Neural cell (in vitro differentiated cells): ENCODE measurements around the gene MTRF1. TPM values are rescaled to one million over a fixed set of nuclear protein-coding genes. Genes with fewer than 3 reads are reported as not detected.

ENCODE experiments used
- H2AFZ ChIP-seq: fragments of 200-600, 300-800 bp; sonication (generic), shearing (Covaris generic); 2 replicates; pipeline ENCODE4 v1.6.0; 2014; ENCODE audit warnings: low read depth, mild to moderate bottlenecking, antibody characterized with exemption, low read length, moderate library complexity
- H3F3A ChIP-seq: fragments of 200-600 bp; shearing (Covaris generic); 2 replicates; pipeline ENCODE4 v1.6.1; 2016; ENCODE audit warnings: mild to moderate bottlenecking, moderate library complexity, mixed read lengths, antibody characterized with exemption, low read length; ENCODE audit not compliant: insufficient read depth, poor library complexity, severe bottlenecking
- H3K27ac ChIP-seq: fragments of 200-600, 300-800 bp; sonication (generic), shearing (Covaris generic); 2 replicates; pipeline ENCODE4 v1.5.1; 2014; ENCODE audit warnings: mild to moderate bottlenecking, low read length, moderate library complexity
- H3K27me3 ChIP-seq: fragments of 300-800, 200-600 bp; sonication (generic), shearing (Covaris generic); 2 replicates; pipeline ENCODE4 v1.6.0; 2014; ENCODE audit warnings: mild to moderate bottlenecking, low read depth, low read length, moderate library complexity; ENCODE audit not compliant: insufficient read depth
- H3K36me3 ChIP-seq: fragments of 300-800, 200-600 bp; sonication (generic), shearing (Covaris generic); 2 replicates; pipeline ENCODE4 v1.5.1; 2014; ENCODE audit warnings: mild to moderate bottlenecking, antibody characterized with exemption, low read length, moderate library complexity; ENCODE audit not compliant: insufficient read depth
- H3K4me2 ChIP-seq: fragments of 300-800, 200-600 bp; sonication (generic), shearing (Covaris generic); 2 replicates; pipeline ENCODE4 v1.6.0; 2014; ENCODE audit warnings: mild to moderate bottlenecking, low read length
- H3K4me3 ChIP-seq: fragments of 300-800, 200-600 bp; sonication (generic), shearing (Covaris generic); 2 replicates; pipeline ENCODE4 v1.5.1; 2014; ENCODE audit warnings: mild to moderate bottlenecking, low read length, moderate library complexity
- H3K79me2 ChIP-seq: fragments of 200-600 bp; shearing (Covaris generic); replicated peaks from 2 replicates; pipeline ENCODE4 v1.6.0; 2014; ENCODE audit warnings: mild to moderate bottlenecking, low read length, moderate library complexity; ENCODE audit not compliant: insufficient read depth
- H3K9ac ChIP-seq: fragments of 300-800, 200-600 bp; sonication (generic), shearing (Covaris generic); 2 replicates; pipeline ENCODE4 v1.6.1; 2016; ENCODE audit warnings: mild to moderate bottlenecking, low read length, mixed read lengths
- H3K9me2 ChIP-seq: fragments of 200-600 bp; shearing (Covaris generic); 2 replicates; pipeline ENCODE4 v1.6.1; 2016; ENCODE audit warnings: mild to moderate bottlenecking, low read length, mixed read lengths; ENCODE audit not compliant: insufficient read depth
- H3K9me3 ChIP-seq: fragments of 200-600, 300-800 bp; sonication (generic), shearing (Covaris generic); 2 replicates; pipeline ENCODE4 v1.6.1; 2016; ENCODE audit warnings: mild to moderate bottlenecking, mixed run types, low read length, moderate library complexity, mixed read lengths
- H4K20me1 ChIP-seq: fragments of 200-600 bp; shearing (Covaris generic); 2 replicates; pipeline ENCODE4 v1.6.1; 2016; ENCODE audit warnings: mild to moderate bottlenecking, mixed run types; ENCODE audit not compliant: insufficient read depth
- EP300 ChIP-seq: fragments of 450-650 bp; conservative IDR thresholded peaks from 2 replicates; pipeline ENCODE4 v1.6.1; 2014; ENCODE audit warnings: antibody characterized with exemption, mild to moderate bottlenecking, moderate library complexity; ENCODE audit not compliant: poor library complexity, severe bottlenecking
- EZH2 ChIP-seq: fragments of 200-600, 300-800 bp; shearing (Covaris generic), sonication (generic); IDR thresholded peaks from 2 replicates; pipeline ENCODE4 v1.6.1; 2014; ENCODE audit warnings: antibody characterized with exemption, low read length, borderline replicate concordance, mild to moderate bottlenecking; ENCODE audit not compliant: insufficient read depth, poor library complexity, severe bottlenecking
- MXI1 ChIP-seq: fragments of 450-650 bp; conservative IDR thresholded peaks from 2 replicates; pipeline ENCODE4 v1.6.1; 2014; ENCODE audit warnings: antibody characterized with exemption, mild to moderate bottlenecking; ENCODE audit not compliant: poor library complexity, severe bottlenecking
- POLR2AphosphoS5 ChIP-seq: IDR thresholded peaks from 2 replicates; pipeline ENCODE4 v1.6.1; 2012
- RAD21 ChIP-seq: fragments of 450-650 bp; conservative IDR thresholded peaks from 2 replicates; pipeline ENCODE4 v1.6.1; 2014; ENCODE audit warnings: antibody characterized with exemption, mild to moderate bottlenecking, moderate library complexity
- SMC3 ChIP-seq: fragments of 450-650 bp; conservative IDR thresholded peaks from 2 replicates; pipeline ENCODE4 v1.6.1; 2014; ENCODE audit warnings: antibody characterized with exemption, mild to moderate bottlenecking, moderate library complexity; ENCODE audit not compliant: poor library complexity
- TAF1 ChIP-seq: IDR thresholded peaks from 2 replicates; pipeline ENCODE4 v1.6.1; 2012; ENCODE audit warnings: low read depth
- polyA plus RNA-seq: library from polyadenylated mRNA; depleted of rRNA; stranded (reverse); fragments of >200 nt; gene quantifications from 2 replicates; pipeline ENCODE4 v1.2.3, GENCODE V29; 2014
- TF ChIP-seq, protein P1 (sequence below): IDR thresholded peaks from 2 replicates; pipeline ENCODE4 v1.6.1; 2012; ENCODE audit warnings: borderline replicate concordance
- TF ChIP-seq, protein P2 (sequence below): fragments of 450-650 bp; IDR thresholded peaks from 2 replicates; pipeline ENCODE4 v1.5.1; 2014; ENCODE audit warnings: antibody characterized with exemption, mild to moderate bottlenecking, moderate library complexity; ENCODE audit not compliant: poor library complexity, severe bottlenecking

The MTRF1 gene
- polyA plus RNA-seq, 1 donor from 2014 or later, result 15.7 TPM

DNA sequence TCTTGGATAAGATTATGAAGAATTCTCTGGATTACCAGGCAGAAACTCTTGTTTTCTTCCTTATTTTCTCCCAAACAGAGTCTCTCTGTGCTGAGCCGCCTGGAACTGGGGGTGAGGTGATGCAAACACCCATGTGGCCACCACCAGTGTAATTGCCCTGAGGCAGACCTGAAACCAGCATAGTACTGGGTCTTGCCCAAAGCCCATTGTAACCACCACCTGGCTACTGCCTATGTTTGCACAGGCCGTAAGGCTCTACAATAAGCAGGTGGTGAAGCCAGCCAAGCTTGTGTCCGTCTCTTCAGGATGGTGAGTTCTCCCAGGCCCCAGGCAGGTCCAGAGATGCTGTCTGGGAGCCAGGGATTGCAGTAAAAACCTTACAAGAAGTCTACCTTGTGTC is 50.1 kb downstream of the MTRF1 start:
- no peaks in the 10 kb centered on the region for H4K20me1 ChIP-seq
- H3F3A ChIP-seq, result no peaks in the 10 kb centered on the region
- H3K27me3 ChIP-seq, result no peaks in the 10 kb centered on the region
- H3K27ac ChIP-seq, result no peak overlapping the region
- H3K9me3 ChIP-seq, result no peaks in the 10 kb centered on the region
- no peak overlapping the region for H3K4me3 ChIP-seq
- TF ChIP-seq, protein P1, sequence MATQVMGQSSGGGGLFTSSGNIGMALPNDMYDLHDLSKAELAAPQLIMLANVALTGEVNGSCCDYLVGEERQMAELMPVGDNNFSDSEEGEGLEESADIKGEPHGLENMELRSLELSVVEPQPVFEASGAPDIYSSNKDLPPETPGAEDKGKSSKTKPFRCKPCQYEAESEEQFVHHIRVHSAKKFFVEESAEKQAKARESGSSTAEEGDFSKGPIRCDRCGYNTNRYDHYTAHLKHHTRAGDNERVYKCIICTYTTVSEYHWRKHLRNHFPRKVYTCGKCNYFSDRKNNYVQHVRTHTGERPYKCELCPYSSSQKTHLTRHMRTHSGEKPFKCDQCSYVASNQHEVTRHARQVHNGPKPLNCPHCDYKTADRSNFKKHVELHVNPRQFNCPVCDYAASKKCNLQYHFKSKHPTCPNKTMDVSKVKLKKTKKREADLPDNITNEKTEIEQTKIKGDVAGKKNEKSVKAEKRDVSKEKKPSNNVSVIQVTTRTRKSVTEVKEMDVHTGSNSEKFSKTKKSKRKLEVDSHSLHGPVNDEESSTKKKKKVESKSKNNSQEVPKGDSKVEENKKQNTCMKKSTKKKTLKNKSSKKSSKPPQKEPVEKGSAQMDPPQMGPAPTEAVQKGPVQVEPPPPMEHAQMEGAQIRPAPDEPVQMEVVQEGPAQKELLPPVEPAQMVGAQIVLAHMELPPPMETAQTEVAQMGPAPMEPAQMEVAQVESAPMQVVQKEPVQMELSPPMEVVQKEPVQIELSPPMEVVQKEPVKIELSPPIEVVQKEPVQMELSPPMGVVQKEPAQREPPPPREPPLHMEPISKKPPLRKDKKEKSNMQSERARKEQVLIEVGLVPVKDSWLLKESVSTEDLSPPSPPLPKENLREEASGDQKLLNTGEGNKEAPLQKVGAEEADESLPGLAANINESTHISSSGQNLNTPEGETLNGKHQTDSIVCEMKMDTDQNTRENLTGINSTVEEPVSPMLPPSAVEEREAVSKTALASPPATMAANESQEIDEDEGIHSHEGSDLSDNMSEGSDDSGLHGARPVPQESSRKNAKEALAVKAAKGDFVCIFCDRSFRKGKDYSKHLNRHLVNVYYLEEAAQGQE, result no peak
- no peak for TF ChIP-seq EP300
- no peak for TF ChIP-seq EZH2
- TF ChIP-seq TAF1, result no peak
- no peak for TF ChIP-seq POLR2AphosphoS5
- no peak for TF ChIP-seq MXI1
- TF ChIP-seq, protein P2, sequence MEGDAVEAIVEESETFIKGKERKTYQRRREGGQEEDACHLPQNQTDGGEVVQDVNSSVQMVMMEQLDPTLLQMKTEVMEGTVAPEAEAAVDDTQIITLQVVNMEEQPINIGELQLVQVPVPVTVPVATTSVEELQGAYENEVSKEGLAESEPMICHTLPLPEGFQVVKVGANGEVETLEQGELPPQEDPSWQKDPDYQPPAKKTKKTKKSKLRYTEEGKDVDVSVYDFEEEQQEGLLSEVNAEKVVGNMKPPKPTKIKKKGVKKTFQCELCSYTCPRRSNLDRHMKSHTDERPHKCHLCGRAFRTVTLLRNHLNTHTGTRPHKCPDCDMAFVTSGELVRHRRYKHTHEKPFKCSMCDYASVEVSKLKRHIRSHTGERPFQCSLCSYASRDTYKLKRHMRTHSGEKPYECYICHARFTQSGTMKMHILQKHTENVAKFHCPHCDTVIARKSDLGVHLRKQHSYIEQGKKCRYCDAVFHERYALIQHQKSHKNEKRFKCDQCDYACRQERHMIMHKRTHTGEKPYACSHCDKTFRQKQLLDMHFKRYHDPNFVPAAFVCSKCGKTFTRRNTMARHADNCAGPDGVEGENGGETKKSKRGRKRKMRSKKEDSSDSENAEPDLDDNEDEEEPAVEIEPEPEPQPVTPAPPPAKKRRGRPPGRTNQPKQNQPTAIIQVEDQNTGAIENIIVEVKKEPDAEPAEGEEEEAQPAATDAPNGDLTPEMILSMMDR, result no peak
- no peak for TF ChIP-seq SMC3
- no peak for TF ChIP-seq RAD21
- H3K9ac ChIP-seq, result no peak overlapping the region
- no peaks in the 10 kb centered on the region for H3K36me3 ChIP-seq
- H3K79me2 ChIP-seq, result no peaks in the 10 kb centered on the region
- no peak overlapping the region for H3K4me2 ChIP-seq
- H3K9me2 ChIP-seq, result no peaks in the 10 kb centered on the region
- H2AFZ ChIP-seq, result no peak overlapping the region

DNA sequence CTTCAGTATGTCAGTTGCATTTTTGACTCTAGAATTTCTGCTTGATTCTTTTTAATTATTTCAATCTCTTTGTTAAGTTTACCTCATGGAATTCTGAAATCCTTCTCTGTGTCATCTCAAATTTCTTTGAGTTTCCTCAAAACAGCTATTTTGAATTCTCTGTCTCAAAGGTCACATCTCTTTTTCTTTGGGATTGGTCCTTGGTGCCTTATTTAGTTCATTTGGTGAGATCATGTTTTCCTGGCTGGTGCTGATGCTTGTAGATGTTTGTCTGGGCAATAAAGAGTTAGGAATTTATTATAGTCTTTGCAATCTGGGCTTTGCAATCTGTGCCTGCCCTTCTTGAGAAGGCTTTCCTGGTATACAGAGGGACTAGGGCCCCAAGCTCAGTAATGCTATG is 50.5 kb downstream of the MTRF1 start:
- Histone ChIP-seq H3F3A (no peaks in the 10 kb centered on the region), H3K36me3 (no peaks in the 10 kb centered on the region), H4K20me1 (no peaks in the 10 kb centered on the region), H3K79me2 (no peaks in the 10 kb centered on the region), H3K27ac (no peak overlapping the region), H2AFZ (no peak overlapping the region), H3K9me2 (no peaks in the 10 kb centered on the region), H3K4me2 (no peak overlapping the region), H3K9me3 (no peaks in the 10 kb centered on the region), H3K27me3 (no peaks in the 10 kb centered on the region), H3K4me3 (no peak overlapping the region), H3K9ac (no peak overlapping the region)
- TF ChIP-seq EP300 (no peak), TAF1 (no peak), EZH2 (no peak), MXI1 (no peak), RAD21 (no peak), SMC3 (no peak), POLR2AphosphoS5 (no peak)
- TF ChIP-seq, protein P2, result no peak
- TF ChIP-seq, protein P1, result no peak
